T-helper 22 cell (primary cell): ENCODE measurements around the gene TNFAIP2.
"Not testable (repeated sequence)": the region's sequence is repeated elsewhere in the genome, so short reads cannot be mapped to it uniquely, and the experiment has no call there.

ENCODE experiments used
- DNase-seq: peaks from one replicate; pipeline ENCODE4 v3.0.0-alpha.2; 2020; ENCODE audit warnings: low read depth

TNFAIP2 gene

DNA sequence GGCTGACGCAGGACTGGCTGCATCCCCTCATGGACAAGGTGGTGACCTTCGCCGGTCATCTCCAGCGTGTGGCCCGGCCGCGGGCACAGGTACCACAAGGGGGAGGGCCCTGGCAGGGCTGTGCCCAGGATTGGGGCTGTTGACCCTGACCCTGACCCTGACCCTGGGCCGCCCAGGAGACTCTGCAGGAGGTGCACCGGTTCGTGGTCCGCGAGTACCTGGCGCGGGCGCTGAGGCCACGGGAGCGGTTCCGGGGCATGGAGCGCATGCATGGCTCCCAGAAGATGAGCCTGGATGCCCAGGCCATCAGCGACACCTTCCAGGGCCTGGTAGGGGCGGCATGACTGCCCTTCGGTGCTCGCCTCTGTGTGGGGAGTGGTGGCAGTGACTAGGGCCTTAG lies 15.8 kb upstream of the TNFAIP2 start:
- DNase-seq = no peak

- DNase-seq = no peak
Observed at GRCh38 chr14:103107941-103108748, 15.1 kb upstream of the TNFAIP2 start.

DNA sequence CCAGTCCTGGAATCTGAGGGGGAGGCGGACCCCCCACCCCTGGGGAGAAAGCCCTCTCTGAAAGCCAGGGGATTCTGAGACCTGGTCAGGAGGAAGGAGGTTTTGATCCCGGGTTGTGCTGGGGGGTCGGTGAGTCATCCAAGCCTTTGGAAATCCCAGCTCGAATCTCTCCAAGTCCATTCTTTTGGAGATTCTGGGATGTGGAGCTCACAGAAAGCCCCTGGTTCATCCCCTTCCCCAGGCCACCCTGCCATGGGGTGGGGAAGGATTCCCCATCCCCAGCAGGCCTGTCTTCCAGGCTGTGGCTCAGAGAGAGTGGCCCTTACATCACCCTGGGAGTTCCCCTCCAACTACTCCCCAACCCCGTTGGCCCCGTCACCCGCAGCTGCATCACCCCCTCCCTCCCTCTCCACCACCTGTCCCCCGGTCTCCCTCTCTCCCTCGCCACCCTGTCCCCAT lies 14.5 kb upstream of the TNFAIP2 start:
- DNase-seq = no peak

DNA sequence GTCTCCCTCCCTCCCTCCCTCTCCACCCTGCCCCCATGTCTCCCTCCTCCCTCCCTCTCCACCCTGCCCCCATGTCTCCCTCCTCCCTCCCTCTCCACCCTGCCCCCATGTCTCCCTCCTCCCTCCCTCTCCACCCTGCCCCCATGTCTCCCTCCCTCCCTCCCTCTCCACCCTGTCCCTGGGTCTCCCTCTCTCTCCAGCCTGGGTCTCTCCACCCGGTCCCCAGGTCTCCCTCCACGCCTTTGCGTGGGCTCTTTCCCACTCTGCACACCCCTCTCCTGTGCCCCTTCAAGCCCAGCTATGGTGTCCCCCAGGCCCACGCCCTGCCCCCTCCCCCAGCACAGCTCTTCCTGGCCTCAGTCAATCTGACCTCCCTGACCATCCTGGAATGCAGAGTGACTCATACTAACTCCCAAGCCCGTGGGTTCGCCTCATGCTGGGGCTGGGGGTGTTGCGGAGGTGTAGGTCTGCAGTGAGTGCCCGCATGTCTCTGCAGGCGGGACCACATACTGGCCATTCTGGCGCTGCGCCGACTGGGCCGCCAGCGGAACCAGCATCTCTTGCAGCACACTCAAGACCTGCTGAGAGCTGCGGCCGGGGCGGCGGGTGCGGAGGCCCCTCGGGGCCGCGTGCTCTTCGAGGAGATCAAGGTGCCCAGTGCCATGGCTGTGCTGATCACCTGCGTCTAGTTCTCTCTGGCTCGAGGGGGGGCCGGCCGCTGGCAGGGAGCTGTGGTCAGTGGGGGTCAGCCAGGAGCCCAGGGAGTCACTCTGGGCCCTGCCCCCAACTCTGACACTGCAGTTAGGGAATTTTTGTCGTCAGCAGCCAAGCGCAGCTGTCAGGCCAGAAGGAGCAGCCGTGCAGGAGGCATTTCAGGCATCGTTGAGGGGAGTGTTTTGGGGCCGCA lies 13.5 kb upstream of the TNFAIP2 start:
- DNase-seq = no peak

DNA sequence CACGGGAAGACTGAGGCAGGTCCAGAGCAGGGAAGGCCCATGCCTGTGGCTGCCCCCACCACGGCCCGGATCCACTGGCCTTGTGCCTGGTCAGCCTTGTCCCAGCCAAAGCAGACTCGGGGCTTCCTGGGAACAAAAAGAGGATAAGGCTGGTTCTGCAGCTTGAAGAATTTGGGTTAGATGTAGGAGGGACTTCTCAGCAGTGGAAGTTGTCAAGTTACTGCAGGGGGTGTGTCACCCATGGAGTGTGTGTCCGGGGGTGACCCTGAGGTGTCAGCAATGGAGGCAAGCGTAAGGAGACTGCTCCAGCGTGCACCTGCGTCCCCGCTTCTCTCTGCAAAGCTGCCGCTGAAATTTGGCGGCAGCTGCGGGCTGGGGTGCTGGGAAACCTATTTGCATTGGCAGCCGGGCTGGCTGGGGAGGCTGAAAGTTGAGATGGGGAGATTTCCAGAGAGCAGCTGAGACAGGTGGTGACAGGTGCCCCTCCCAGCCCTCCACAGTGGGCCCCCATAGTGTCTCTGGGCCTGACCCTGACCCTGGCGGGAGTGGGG lies 12.5 kb upstream of the TNFAIP2 start:
- DNase-seq = no peak

DNA sequence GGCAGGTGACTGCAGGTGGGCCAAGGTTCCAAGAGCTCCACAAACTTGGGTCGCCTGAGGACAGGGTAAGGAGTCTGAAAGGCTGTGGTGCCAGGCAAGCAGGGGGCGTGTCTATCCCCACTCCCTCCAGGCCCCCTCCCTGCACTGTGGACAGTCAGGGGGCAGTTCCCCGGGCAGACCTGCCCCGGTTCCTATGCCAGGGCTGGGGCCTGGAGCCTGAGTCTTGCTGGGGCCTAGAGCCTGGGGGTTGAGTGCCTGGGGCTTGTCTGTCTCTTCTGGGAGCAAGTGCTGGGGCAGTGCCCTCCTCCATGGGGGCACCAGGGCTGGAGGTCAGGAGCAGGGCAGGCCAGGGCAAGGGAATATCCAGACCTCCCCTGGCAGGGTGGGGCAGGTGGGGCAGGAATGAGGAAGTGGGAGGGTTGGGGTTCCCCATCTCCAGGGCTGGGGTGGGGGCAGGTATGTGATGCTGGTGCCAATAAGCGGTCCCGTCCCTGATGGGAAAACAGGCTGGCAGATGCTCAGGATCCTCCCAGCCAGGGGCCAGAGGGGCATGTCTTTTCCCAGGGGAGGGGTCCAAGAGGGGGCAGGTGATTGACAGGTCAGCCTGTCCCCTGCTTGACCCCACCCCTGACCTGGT lies 11.9 kb upstream of the TNFAIP2 start:
- DNase-seq = no peak

- DNase-seq = no peak
Observed at GRCh38 chr14:103112400-103113243, 10.6 kb upstream of the TNFAIP2 start.

DNA sequence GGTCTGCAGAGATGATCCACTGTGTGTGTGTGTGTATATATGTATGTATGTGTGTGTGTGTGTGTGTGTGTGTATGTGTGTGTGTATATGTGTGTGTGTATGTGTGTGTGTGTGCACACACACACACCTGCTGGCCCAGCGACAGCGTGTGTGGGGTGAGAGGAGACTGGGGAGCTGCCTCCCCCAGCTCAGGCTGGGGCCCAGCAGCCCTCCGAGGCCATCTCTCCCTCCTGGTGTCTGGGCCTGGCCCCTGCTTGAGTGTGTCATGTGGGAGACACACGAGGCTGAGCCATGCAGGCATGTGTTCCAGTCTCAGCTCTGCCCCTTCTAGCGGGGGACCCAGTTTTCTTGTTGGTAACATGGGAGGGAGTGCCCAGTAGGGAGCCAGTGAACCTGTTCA lies 10.0 kb upstream of the TNFAIP2 start:
- DNase-seq = no peak

- DNase-seq = no peak
Observed at GRCh38 chr14:103113774-103114173, 9.5 kb upstream of the TNFAIP2 start.

DNA sequence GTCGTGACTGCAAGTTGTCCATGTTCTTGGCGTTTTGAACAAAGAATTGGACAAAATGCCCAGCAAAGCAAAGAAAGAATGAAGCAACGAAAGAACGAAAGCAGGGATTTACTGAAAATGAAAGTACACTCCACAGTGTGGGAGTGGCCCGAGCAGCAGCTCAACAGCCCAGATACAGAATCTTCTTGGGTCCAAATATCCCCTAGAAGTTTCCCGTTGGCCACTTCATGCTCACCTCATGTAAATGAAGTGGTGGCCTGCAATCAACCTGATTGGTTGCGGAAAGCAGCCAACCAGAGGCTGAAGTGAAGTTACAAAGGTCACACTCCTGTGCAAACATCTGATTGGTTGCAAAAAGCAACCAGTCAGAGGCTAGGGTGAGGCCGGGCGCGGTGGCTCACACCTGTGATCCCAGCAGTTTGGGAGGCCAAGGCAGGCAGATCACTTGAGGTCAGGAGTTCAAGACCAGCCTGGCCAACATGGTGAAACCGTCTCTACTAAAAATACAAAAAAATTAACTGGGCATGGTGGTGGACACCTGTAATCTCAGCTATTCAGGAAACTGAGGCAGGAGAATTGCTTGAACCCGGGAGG lies 8.1 kb upstream of the TNFAIP2 start:
- DNase-seq = not testable (repeated sequence)

DNA sequence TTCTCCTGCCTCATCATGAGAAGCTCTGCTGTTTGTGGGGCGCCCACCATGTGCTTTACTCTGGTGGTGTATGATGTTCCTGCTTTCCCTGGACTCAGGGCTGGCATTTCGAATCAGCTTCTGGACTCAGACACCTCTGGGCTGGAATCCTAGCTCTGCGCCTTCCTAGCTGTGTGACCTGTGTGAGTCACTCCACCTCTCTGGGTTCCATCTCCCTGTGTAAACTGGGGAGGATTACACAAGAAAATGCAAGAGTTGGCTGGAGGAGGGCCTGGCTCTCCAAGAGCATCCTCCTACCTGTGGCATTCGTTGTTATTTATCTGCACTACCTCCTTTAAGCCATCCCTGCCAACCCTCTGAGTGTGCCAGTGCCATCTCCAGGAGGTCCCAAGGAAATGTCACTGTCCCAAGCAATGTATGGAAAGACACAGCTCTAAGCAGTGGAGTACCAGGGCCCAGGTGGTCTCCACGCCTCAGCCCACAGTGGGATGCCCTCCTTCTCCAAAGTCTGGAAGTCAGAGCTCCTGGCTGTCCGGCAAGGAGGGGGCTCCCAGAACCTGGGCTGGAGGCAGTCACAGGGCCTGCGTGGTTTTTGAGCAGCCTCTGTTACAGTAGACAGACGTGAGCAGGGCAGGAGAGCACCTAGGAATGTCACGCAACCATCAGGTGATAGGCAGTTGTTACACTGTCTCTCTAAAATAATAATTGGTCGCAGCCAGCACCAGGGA lies 7.3 kb upstream of the TNFAIP2 start:
- DNase-seq = no peak

- no peak for DNase-seq
Observed at GRCh38 chr14:103116636-103117035, 6.6 kb upstream of the TNFAIP2 start.

GRCh38 chr14:103117499-103117898 lies 5.8 kb upstream of the TNFAIP2 start:
- DNase-seq = not testable (repeated sequence)

DNA sequence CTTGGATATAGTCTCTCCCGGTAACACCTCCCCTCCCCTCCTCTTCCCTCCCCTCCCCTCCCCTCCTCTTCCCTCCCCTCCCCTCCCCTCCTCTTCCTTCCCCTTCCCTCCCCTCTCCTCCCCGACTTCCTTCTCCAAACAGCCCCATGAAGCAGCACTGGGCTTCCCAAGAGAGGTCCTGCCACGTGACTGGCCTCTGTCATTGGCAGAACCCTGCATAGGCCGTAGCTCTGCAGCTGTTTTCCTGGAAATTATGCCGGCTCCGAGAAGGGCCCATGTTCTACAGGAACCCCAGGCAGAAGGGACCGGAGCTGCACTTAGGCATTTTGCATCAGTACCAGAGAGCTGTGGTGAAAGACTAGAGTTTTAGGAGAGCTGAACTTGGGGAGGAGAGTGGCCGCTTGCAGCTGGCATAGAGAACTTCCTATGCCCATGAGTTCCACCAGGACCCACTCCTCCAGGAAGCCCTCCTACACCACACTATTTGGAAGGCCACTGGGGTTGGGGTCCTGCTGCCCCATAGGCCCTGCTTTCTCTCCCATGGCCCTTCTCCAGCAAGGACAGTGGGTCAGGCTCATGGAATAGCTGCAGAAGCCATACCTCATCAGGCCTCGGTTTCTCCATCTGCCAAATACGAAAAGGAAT lies 5.1 kb upstream of the TNFAIP2 start:
- DNase-seq = no peak

- no peak for DNase-seq
Observed at GRCh38 chr14:103118663-103119404, 4.4 kb upstream of the TNFAIP2 start.

DNA sequence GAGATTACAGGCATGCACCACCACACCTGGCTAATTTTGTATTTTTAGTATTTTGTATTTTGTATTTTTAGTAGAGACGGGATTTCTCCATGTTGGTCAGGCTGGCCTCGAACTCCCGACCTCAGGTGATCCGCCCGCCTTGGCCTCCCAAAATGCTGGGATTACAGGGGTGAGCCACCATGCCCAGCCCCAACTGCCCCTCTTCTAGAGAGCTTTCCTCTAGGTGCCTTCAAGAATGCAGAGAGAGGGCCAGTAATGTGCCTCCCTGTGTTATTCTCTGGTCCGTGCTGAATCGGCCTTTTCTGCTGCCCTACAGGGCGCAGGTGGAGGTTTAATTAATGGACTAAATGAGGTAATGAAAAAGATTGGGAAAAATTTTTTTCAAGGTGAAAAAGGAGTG lies 3.7 kb upstream of the TNFAIP2 start:
- DNase-seq = not testable (repeated sequence)

GRCh38 chr14:103121121-103121845 lies 2.0 kb upstream of the TNFAIP2 start:
- no peak for DNase-seq
